MCF 10A (cell line): ENCODE data around the gene AGAP9. TPM values are rescaled to one million over a fixed set of nuclear protein-coding genes. Genes with fewer than 3 reads are reported as not detected.
"Not testable (repeated sequence)": the region's sequence is repeated elsewhere in the genome, so short reads cannot be mapped to it uniquely, and the experiment has no call there.

Source experiments
- BruUV-seq: library from RNA; stranded (reverse); fragments of 400-500 nt; replicated peaks from 2 replicates; lab custom pipeline; 2021; lab: Mats Ljungman, UMichigan
- CTCF ChIA-PET: fragments of 300-600 bp; sonication (Branson Sonifier 250); formaldehyde crosslinking; extraction: SDS; loops from one replicate; lab custom pipeline; 2021; ENCODE audit warnings: antibody characterized with exemption, inconsistent platforms; lab: Yijun Ruan, JAX
- POLR2A ChIA-PET: fragments of 300-600, 350-650 bp; sonication (Branson Sonifier 250); formaldehyde crosslinking; extraction: SDS; loops from one replicate; lab custom pipeline; 2020; ENCODE audit warnings: antibody characterized with exemption, inconsistent platforms; lab: Yijun Ruan, JAX
- DNase-seq: peaks from one replicate; pipeline ENCODE4 v3.0.0-alpha.2; 2018; ENCODE audit not compliant: unreplicated experiment
- H3K27ac Mint-ChIP-seq: one replicate; pipeline ENCODE4 v1.8.0; 2022; ENCODE audit warnings: mild to moderate bottlenecking, low read depth, mixed read lengths; ENCODE audit not compliant: unreplicated experiment
- H3K27me3 Mint-ChIP-seq: one replicate; pipeline ENCODE4 v1.8.0; 2022; ENCODE audit warnings: mixed read lengths; ENCODE audit not compliant: insufficient read depth, unreplicated experiment
- H3K36me3 Mint-ChIP-seq: one replicate; pipeline ENCODE4 v1.8.0; 2022; ENCODE audit warnings: mild to moderate bottlenecking, moderate library complexity, mixed read lengths; ENCODE audit not compliant: insufficient read depth, unreplicated experiment
- H3K4me1 Mint-ChIP-seq: one replicate; pipeline ENCODE4 v1.8.0; 2022; ENCODE audit warnings: mixed read lengths; ENCODE audit not compliant: insufficient read depth, unreplicated experiment
- H3K4me3 Mint-ChIP-seq: one replicate; pipeline ENCODE4 v1.8.0; 2022; ENCODE audit warnings: mild to moderate bottlenecking, moderate library complexity, mixed read lengths; ENCODE audit not compliant: unreplicated experiment
- H3K9me3 Mint-ChIP-seq: one replicate; pipeline ENCODE4 v1.8.0; 2022; ENCODE audit warnings: mixed read lengths; ENCODE audit not compliant: unreplicated experiment
- intact Hi-C: fragments of 100-400 bp; cut with micrococcal nuclease; formaldehyde crosslinking; loops from 2 replicates; pipeline ENCODE4 v1.14.1; 2022
- total RNA-seq: library from RNA; stranded (reverse); gene quantifications from 2 replicates; pipeline ENCODE4 v1.2.3, GENCODE V29; 2022
- TF ChIP-seq, protein P1 (sequence below): fragments of 200-600 bp; IDR thresholded peaks from one replicate; pipeline ENCODE4 v1.8.0; 2022; ENCODE audit warnings: antibody characterized with exemption, mild to moderate bottlenecking; ENCODE audit not compliant: unreplicated experiment

The AGAP9 gene
- total RNA-seq, 1 experiment from 2014 or later: 15.6 TPM

- Mint-ChIP-seq H3K9me3 (no peaks in the 10 kb centered on the region), H3K36me3 (no peaks in the 10 kb centered on the region), H3K4me1 (peaks cover 23% of the 10 kb centered on the region), H3K27ac (no peak overlapping the region), H3K27me3 (peaks cover 17% of the 10 kb centered on the region), H3K4me3 (no peak overlapping the region)
- ChIA-PET CTCF (no interaction called here), POLR2A (no interaction called here)
- DNase-seq: no peak
- TF ChIP-seq, protein P1, sequence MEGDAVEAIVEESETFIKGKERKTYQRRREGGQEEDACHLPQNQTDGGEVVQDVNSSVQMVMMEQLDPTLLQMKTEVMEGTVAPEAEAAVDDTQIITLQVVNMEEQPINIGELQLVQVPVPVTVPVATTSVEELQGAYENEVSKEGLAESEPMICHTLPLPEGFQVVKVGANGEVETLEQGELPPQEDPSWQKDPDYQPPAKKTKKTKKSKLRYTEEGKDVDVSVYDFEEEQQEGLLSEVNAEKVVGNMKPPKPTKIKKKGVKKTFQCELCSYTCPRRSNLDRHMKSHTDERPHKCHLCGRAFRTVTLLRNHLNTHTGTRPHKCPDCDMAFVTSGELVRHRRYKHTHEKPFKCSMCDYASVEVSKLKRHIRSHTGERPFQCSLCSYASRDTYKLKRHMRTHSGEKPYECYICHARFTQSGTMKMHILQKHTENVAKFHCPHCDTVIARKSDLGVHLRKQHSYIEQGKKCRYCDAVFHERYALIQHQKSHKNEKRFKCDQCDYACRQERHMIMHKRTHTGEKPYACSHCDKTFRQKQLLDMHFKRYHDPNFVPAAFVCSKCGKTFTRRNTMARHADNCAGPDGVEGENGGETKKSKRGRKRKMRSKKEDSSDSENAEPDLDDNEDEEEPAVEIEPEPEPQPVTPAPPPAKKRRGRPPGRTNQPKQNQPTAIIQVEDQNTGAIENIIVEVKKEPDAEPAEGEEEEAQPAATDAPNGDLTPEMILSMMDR: no peak
- intact Hi-C loops: no loop called here
- BruUV-seq: no TSS peak
Measured at GRCh38 chr10:47456079-47456785, 67.2 kb downstream of the AGAP9 start.

- H3K9me3 Mint-ChIP-seq, BruUV-seq: not testable (repeated sequence)
Measured at GRCh38 chr10:47455350-47456078, 67.9 kb downstream of the AGAP9 start.

DNA sequence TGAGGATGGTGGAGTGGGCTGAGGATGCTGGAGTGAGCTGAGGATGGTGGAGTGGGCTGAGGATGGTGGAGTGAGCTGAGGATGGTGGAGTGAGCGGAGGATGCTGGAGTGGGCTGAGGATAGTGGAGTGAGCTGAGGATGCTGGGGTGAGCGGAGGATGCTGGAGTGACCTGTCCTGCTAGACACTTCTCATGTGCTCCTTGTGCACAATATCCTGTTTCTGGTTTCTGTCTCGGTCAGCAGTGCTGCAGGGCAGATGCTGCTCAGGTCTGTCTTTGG is 68.7 kb downstream of the AGAP9 start:
- TF ChIP-seq, protein P1: no peak
- BruUV-seq: no TSS peak
- intact Hi-C loops: no loop called here
- no peak overlapping the region for H3K27ac Mint-ChIP-seq
- no peak for DNase-seq
- H3K27me3 Mint-ChIP-seq: peaks cover 17% of the 10 kb centered on the region
- no peaks in the 10 kb centered on the region for H3K36me3 Mint-ChIP-seq
- no peaks in the 10 kb centered on the region for H3K9me3 Mint-ChIP-seq
- ChIA-PET POLR2A (no interaction called here), CTCF (interaction anchor here (0.6 to 2.4 kb wide), 3 partner anchors 16 to 430 kb away, joined by 3 to 11 read pairs (median 11); partner anchors contain the start of gene ANXA8)
- no peak overlapping the region for H3K4me3 Mint-ChIP-seq
- peaks cover 19% of the 10 kb centered on the region for H3K4me1 Mint-ChIP-seq

More at GRCh38 chr10:47455350-47456078, 67.9 kb downstream of the AGAP9 start:
- H3K27me3 Mint-ChIP-seq: peaks cover 17% of the 10 kb centered on the region
- peaks cover 19% of the 10 kb centered on the region for H3K4me1 Mint-ChIP-seq
- ChIA-PET CTCF (interaction anchor here (2.0 to 2.4 kb wide), 2 partner anchors 17 to 431 kb away, joined by 11 read pairs; no protein-coding TSS in a partner anchor), POLR2A (interaction anchor here (0.9 kb wide), 1 partner anchor 33 kb away, joined by 4 read pairs; no protein-coding TSS in a partner anchor)
- H3K36me3 Mint-ChIP-seq, H3K27ac Mint-ChIP-seq, intact Hi-C loops, H3K4me3 Mint-ChIP-seq, DNase-seq: not testable (repeated sequence)

GRCh38 chr10:47454008-47454779 is 69.2 kb downstream of the AGAP9 start:
- CTCF ChIA-PET: interaction anchor here (0.6 to 2.4 kb wide), 3 partner anchors 15 to 430 kb away, joined by 3 to 11 read pairs (median 11); partner anchors contain the start of gene ANXA8
- peaks cover 19% of the 10 kb centered on the region for H3K4me1 Mint-ChIP-seq
- H3K36me3 Mint-ChIP-seq: no peaks in the 10 kb centered on the region
- no TSS peak for BruUV-seq
- no peak overlapping the region for H3K4me3 Mint-ChIP-seq
- TF ChIP-seq, protein P1: no peak
- H3K27me3 Mint-ChIP-seq: peaks cover 17% of the 10 kb centered on the region
- DNase-seq: no peak
- intact Hi-C loops: no loop called here
- no peaks in the 10 kb centered on the region for H3K9me3 Mint-ChIP-seq
- POLR2A ChIA-PET: no interaction called here
- no peak overlapping the region for H3K27ac Mint-ChIP-seq
